ENCODE data around the gene KCNJ16. TPM values are rescaled to one million over a fixed set of nuclear protein-coding genes. Genes with fewer than 3 reads are reported as not detected.

Gene KCNJ16
- total RNA-seq, 2 experiments from 2014 or later, result not detected

DNA sequence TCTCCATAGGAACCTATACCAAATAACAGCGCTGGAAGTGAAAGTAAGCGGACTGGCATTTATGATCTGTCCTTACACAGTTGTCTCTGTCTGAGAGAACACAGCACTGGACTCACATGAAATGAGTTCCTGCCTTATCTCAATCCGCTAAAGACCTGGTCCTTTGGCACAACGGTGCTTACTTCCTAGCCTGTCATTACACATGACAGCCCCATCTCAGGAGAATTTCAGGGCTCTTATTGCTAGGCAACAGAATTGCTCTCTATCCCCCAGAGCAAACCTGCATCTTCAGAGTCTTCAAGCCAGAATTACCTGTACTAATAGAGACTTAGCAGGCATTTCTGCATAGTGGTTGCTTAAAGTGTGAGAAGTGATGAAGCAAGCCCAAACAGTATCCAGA, 98.7 kb downstream of the KCNJ16 start:
- intact Hi-C loops (cut with micrococcal nuclease), result no loop called here
- peaks cover 5% of the 10 kb centered on the region for H3K4me1 Mint-ChIP-seq (ENCODE audit: low read depth)
- no peak overlapping the region for H3K27ac Mint-ChIP-seq
- ChIA-PET POLR2A (no interaction called here), CTCF (no interaction called here)
- peaks cover 36% of the 10 kb centered on the region for H3K27me3 Mint-ChIP-seq
- ATAC-seq (no peak), DNase-seq (no peak)
- no peak overlapping the region for H3K4me3 Mint-ChIP-seq
- H3K9me3 Mint-ChIP-seq, result no peaks in the 10 kb centered on the region
- TF ChIP-seq, protein P1, sequence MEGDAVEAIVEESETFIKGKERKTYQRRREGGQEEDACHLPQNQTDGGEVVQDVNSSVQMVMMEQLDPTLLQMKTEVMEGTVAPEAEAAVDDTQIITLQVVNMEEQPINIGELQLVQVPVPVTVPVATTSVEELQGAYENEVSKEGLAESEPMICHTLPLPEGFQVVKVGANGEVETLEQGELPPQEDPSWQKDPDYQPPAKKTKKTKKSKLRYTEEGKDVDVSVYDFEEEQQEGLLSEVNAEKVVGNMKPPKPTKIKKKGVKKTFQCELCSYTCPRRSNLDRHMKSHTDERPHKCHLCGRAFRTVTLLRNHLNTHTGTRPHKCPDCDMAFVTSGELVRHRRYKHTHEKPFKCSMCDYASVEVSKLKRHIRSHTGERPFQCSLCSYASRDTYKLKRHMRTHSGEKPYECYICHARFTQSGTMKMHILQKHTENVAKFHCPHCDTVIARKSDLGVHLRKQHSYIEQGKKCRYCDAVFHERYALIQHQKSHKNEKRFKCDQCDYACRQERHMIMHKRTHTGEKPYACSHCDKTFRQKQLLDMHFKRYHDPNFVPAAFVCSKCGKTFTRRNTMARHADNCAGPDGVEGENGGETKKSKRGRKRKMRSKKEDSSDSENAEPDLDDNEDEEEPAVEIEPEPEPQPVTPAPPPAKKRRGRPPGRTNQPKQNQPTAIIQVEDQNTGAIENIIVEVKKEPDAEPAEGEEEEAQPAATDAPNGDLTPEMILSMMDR (IDR thresholded peaks at IDR 0.05), result no peak
- H3K36me3 Mint-ChIP-seq (ENCODE audit: low read depth), result no peaks in the 10 kb centered on the region

GRCh38 chr17:70181376-70181775, 106.4 kb downstream of the KCNJ16 start:
- no peaks in the 10 kb centered on the region for H3K4me1 Mint-ChIP-seq (ENCODE audit: low read depth)
- CTCF ChIA-PET, result interaction anchor here (0.6 kb wide), 1 partner anchor 14 kb away, joined by 3 read pairs; no protein-coding TSS in a partner anchor
- no peak overlapping the region for H3K4me3 Mint-ChIP-seq
- TF ChIP-seq, protein P1 (IDR thresholded peaks at IDR 0.05), result no peak
- no peak for ATAC-seq
- no peak for DNase-seq
- peaks cover 8% of the 10 kb centered on the region for H3K27me3 Mint-ChIP-seq
- POLR2A ChIA-PET, result no interaction called here
- no peaks in the 10 kb centered on the region for H3K9me3 Mint-ChIP-seq
- no peak overlapping the region for H3K27ac Mint-ChIP-seq
- intact Hi-C loops (cut with micrococcal nuclease), result no loop called here
- H3K36me3 Mint-ChIP-seq (ENCODE audit: low read depth), result no peaks in the 10 kb centered on the region

DNA sequence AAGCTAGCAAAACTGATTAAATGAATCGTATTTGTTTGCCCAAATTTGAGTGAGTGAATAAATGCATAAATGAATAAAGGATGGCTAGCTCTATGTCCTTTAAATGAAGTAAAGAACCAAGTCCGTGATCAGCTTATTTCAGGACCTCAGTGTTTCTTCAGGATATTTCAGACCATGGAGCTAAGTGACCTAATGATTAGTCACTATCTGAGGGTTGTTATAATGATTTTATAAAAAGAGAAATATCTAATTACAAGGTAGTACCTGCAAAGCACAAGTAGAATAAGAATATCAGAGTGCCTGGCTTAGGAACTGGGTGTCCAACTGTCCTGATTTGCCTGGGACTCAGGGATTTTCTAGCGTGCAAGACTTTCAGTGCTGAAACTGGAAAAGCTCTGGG, 106.8 kb downstream of the KCNJ16 start:
- Mint-ChIP-seq H3K27ac (no peak overlapping the region), H3K9me3 (no peaks in the 10 kb centered on the region), H3K4me3 (no peak overlapping the region), H3K4me1 (ENCODE audit: low read depth) (no peaks in the 10 kb centered on the region), H3K36me3 (ENCODE audit: low read depth) (no peaks in the 10 kb centered on the region), H3K27me3 (peaks cover 8% of the 10 kb centered on the region)
- no peak for DNase-seq
- no peak for ATAC-seq
- POLR2A ChIA-PET, result no interaction called here
- CTCF ChIA-PET, result interaction anchor here (0.6 to 0.7 kb wide), 2 partner anchors 13 to 15 kb away, joined by 3 read pairs; no protein-coding TSS in a partner anchor
- intact Hi-C loops (cut with micrococcal nuclease), result no loop called here
- TF ChIP-seq, protein P1 (IDR thresholded peaks at IDR 0.05), result no peak

DNA sequence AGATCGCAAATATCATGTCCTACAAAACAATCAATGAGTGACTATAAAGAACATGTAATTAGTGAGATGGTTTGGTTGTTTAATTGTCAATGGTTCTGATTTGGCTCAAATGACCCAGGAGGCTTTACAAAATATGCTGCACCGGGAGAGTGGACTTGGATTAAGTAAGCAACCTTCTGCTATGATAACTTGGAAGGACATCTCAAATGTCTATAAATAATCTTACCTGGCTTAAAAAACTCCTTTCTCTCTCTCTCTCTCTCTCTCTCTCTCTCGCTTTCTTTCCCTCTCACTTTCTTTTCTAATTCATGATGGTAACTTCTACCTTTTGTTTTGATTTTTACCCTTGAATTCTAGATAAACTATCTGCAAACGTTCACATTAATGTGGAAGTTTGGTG, 108.5 kb downstream of the KCNJ16 start:
- ATAC-seq (no peak), DNase-seq (no peak)
- ChIA-PET CTCF (no interaction called here), POLR2A (no interaction called here)
- no peaks in the 10 kb centered on the region for H3K4me1 Mint-ChIP-seq (ENCODE audit: low read depth)
- peaks cover 4% of the 10 kb centered on the region for H3K27me3 Mint-ChIP-seq
- no peaks in the 10 kb centered on the region for H3K36me3 Mint-ChIP-seq (ENCODE audit: low read depth)
- intact Hi-C loops (cut with micrococcal nuclease), result no loop called here
- TF ChIP-seq, protein P1 (IDR thresholded peaks at IDR 0.05), result no peak
- no peak overlapping the region for H3K27ac Mint-ChIP-seq
- no peak overlapping the region for H3K4me3 Mint-ChIP-seq
- H3K9me3 Mint-ChIP-seq, result no peaks in the 10 kb centered on the region

DNA sequence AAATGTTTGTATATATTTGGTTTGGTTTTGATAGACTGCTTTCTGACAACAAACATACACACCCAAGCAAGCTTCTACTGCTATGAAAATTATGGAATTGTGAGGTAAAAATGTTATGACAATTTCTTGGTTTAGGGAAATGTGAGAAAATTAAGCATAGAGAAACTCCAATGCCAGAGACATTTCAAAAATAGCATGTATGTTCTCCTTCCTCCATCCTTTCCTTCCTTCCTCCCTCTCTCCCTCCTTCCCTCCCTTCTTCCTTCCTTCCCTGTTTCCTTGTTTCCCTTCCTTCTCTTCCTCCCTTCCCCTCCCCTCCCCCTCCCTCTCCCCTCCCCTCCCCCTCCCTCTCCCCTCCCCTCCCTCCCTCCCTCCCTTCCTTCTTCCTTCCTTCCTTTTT, 109.2 kb downstream of the KCNJ16 start:
- Mint-ChIP-seq H3K4me3 (no peak overlapping the region), H3K4me1 (ENCODE audit: low read depth) (no peaks in the 10 kb centered on the region), H3K27me3 (peaks cover 4% of the 10 kb centered on the region), H3K27ac (no peak overlapping the region), H3K9me3 (no peaks in the 10 kb centered on the region), H3K36me3 (ENCODE audit: low read depth) (no peaks in the 10 kb centered on the region)
- ChIA-PET POLR2A (no interaction called here), CTCF (no interaction called here)
- TF ChIP-seq, protein P1 (IDR thresholded peaks at IDR 0.05), result no peak
- intact Hi-C loops (cut with micrococcal nuclease), result no loop called here
- DNase-seq (no peak), ATAC-seq (no peak)
